Amniotic stem cell (primary cell): ENCODE measurements around the gene AUH.

Experiments used
- DNase-seq: peaks from one replicate; lab custom pipeline; 2025; lab: John Stamatoyannopoulos, UW

AUH gene

GRCh38 chr9:91188719-91189590 lies 172.8 kb downstream of the AUH start:
- no peak for DNase-seq

GRCh38 chr9:91187965-91188344 lies 173.8 kb downstream of the AUH start:
- peak; percentile 9 for DNase-seq

- DNase-seq, result no peak
Observed at GRCh38 chr9:91187311-91187964, 174.3 kb downstream of the AUH start.

GRCh38 chr9:91186632-91187108 lies 175.0 kb downstream of the AUH start:
- DNase-seq, result no peak

- DNase-seq, result no peak
Observed at GRCh38 chr9:91185193-91185886, 176.4 kb downstream of the AUH start.

GRCh38 chr9:91182429-91183225 lies 179.1 kb downstream of the AUH start:
- no peak for DNase-seq

GRCh38 chr9:91181541-91181940 lies 180.2 kb downstream of the AUH start:
- DNase-seq, result no peak

- DNase-seq, result no peak
Observed at GRCh38 chr9:91180930-91181268, 180.8 kb downstream of the AUH start.

GRCh38 chr9:91180240-91180929 lies 181.3 kb downstream of the AUH start:
- DNase-seq, result no peak

GRCh38 chr9:91179237-91180138 lies 182.2 kb downstream of the AUH start:
- DNase-seq, result no peak

GRCh38 chr9:91178281-91179236 lies 183.2 kb downstream of the AUH start:
- DNase-seq, result no peak

- DNase-seq, result no peak
Observed at GRCh38 chr9:91177661-91178280, 183.9 kb downstream of the AUH start.

GRCh38 chr9:91177081-91177480 lies 184.6 kb downstream of the AUH start:
- DNase-seq, result no peak

GRCh38 chr9:91176426-91176825 lies 185.3 kb downstream of the AUH start:
- DNase-seq, result no peak

- DNase-seq, result no peak
Observed at GRCh38 chr9:91174772-91175171, 186.9 kb downstream of the AUH start.

- DNase-seq, result no peak
Observed at GRCh38 chr9:91172329-91172728, 189.4 kb downstream of the AUH start.

GRCh38 chr9:91170951-91171350 lies 190.8 kb downstream of the AUH start:
- no peak for DNase-seq

- no peak for DNase-seq
Observed at GRCh38 chr9:91166796-91167366, 194.8 kb downstream of the AUH start.
